ENCODE measurements around the gene TTC1.
"Not testable (repeated sequence)": the region's sequence is repeated elsewhere in the genome, so short reads cannot be mapped to it uniquely, and the experiment has no call there.

TTC1 gene

GRCh38 chr5:160039810-160040470, 31.0 kb downstream of the TTC1 start:
- FAIRE-seq = no peak
- no peak for DNase-seq (ENCODE audit: low spot score)

- no peak for DNase-seq (ENCODE audit: low spot score)
- FAIRE-seq = no peak
Measured at GRCh38 chr5:160040471-160040835, 31.5 kb downstream of the TTC1 start.

- no peak for DNase-seq (ENCODE audit: low spot score)
- FAIRE-seq = no peak
Measured at GRCh38 chr5:160042671-160043070, 33.7 kb downstream of the TTC1 start.

GRCh38 chr5:160044391-160044804, 35.5 kb downstream of the TTC1 start:
- DNase-seq (ENCODE audit: low spot score) (no peak), FAIRE-seq (no peak)

GRCh38 chr5:160044967-160045366, 36.0 kb downstream of the TTC1 start:
- DNase-seq (ENCODE audit: low spot score) (no peak), FAIRE-seq (no peak)

- FAIRE-seq (no peak), DNase-seq (ENCODE audit: low spot score) (no peak)
Measured at GRCh38 chr5:160047423-160047822, 38.5 kb downstream of the TTC1 start.

- DNase-seq (ENCODE audit: low spot score) (no peak), FAIRE-seq (no peak)
Measured at GRCh38 chr5:160048131-160048530, 39.2 kb downstream of the TTC1 start.

GRCh38 chr5:160049099-160049498, 40.2 kb downstream of the TTC1 start:
- no peak for DNase-seq (ENCODE audit: low spot score)
- FAIRE-seq = no peak

GRCh38 chr5:160054047-160054446, 45.1 kb downstream of the TTC1 start:
- FAIRE-seq = no peak
- no peak for DNase-seq (ENCODE audit: low spot score)

GRCh38 chr5:160054831-160055230, 45.9 kb downstream of the TTC1 start:
- FAIRE-seq (no peak), DNase-seq (ENCODE audit: low spot score) (peak; percentile 38)

GRCh38 chr5:160057256-160057655, 48.3 kb downstream of the TTC1 start:
- DNase-seq (ENCODE audit: low spot score) (no peak), FAIRE-seq (no peak)

GRCh38 chr5:160060001-160060400, 51.1 kb downstream of the TTC1 start:
- DNase-seq (ENCODE audit: low spot score) (no peak), FAIRE-seq (no peak)

GRCh38 chr5:160061770-160062169, 52.8 kb downstream of the TTC1 start:
- no peak for FAIRE-seq
- DNase-seq (ENCODE audit: low spot score) = no peak

GRCh38 chr5:160064417-160064810, 55.5 kb downstream of the TTC1 start:
- FAIRE-seq = no peak

GRCh38 chr5:160064995-160065614, 56.2 kb downstream of the TTC1 start:
- no peak for FAIRE-seq
- DNase-seq (ENCODE audit: low spot score) = no peak

More at GRCh38 chr5:160064417-160064810, 55.5 kb downstream of the TTC1 start:
- DNase-seq (ENCODE audit: low spot score) = no peak

GRCh38 chr5:160069120-160069519, 60.2 kb downstream of the TTC1 start:
- not testable (repeated sequence) for DNase-seq (ENCODE audit: low spot score); FAIRE-seq

- FAIRE-seq (no peak), DNase-seq (ENCODE audit: low spot score) (no peak)
Measured at GRCh38 chr5:160071516-160071915, 62.6 kb downstream of the TTC1 start.

- no peak for DNase-seq (ENCODE audit: low spot score)
- no peak for FAIRE-seq
Measured at GRCh38 chr5:160071916-160072315, 63.0 kb downstream of the TTC1 start.

GRCh38 chr5:160075073-160075472, 66.1 kb downstream of the TTC1 start:
- no peak for DNase-seq (ENCODE audit: low spot score)
- no peak for FAIRE-seq

- no peak for FAIRE-seq
- no peak for DNase-seq (ENCODE audit: low spot score)
Measured at GRCh38 chr5:160076997-160077396, 68.1 kb downstream of the TTC1 start.

GRCh38 chr5:160079753-160080152, 70.8 kb downstream of the TTC1 start:
- no peak for FAIRE-seq
- DNase-seq (ENCODE audit: low spot score) = no peak

GRCh38 chr5:160081495-160081894, 72.6 kb downstream of the TTC1 start:
- FAIRE-seq = no peak
- no peak for DNase-seq (ENCODE audit: low spot score)

Measured in urothelium cell line (cell line).